Ovary (tissue), 3 donors: ENCODE data around the gene EBF3.

Source experiments
- EP300 ChIP-seq: sonication (generic); formaldehyde crosslinking; IDR thresholded peaks from one replicate; pipeline ENCODE4 v1.6.1; 2017; ENCODE audit warnings: antibody characterized with exemption
- POLR2A ChIP-seq: fragments of 450-650 bp; IDR thresholded peaks from one replicate; pipeline ENCODE4 v1.6.1; 2017; ENCODE audit warnings: antibody characterized with exemption, mild to moderate bottlenecking, moderate library complexity
- TF ChIP-seq, protein P1 (sequence below), 3 donors: fragments of 450-650 bp in 2 of 3; fragments of 200-600 bp in 1 of 3; IDR thresholded peaks; one replicate each; pipeline versions ENCODE4 v1.5.1 to v1.8.0; 2016 to 2022; ENCODE audit warnings: antibody characterized with exemption in 3 of 3, mild to moderate bottlenecking in 1 of 3
- donor health status: DM: no; HTN: no; CAD: no.

DNA sequence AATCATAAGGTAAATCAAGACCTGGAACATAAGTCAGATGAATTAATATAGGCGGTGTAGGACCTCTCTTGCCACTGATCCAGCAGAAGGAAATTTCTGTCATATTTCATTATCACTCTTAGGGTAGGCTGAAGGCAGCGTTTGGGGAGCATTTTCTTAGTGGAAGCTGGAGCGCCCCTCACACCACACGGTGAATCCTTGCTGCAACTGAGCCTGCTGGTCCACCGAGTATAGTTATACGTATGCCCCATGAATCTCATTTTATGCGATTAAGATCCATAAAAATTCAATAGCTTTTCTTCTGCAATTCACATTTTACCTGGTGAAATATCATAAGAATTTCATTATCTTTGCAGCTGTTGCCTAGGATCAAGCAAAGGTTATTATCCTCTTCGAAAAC lies 19.6 kb downstream of the EBF3 start:
- TF ChIP-seq, protein P1, sequence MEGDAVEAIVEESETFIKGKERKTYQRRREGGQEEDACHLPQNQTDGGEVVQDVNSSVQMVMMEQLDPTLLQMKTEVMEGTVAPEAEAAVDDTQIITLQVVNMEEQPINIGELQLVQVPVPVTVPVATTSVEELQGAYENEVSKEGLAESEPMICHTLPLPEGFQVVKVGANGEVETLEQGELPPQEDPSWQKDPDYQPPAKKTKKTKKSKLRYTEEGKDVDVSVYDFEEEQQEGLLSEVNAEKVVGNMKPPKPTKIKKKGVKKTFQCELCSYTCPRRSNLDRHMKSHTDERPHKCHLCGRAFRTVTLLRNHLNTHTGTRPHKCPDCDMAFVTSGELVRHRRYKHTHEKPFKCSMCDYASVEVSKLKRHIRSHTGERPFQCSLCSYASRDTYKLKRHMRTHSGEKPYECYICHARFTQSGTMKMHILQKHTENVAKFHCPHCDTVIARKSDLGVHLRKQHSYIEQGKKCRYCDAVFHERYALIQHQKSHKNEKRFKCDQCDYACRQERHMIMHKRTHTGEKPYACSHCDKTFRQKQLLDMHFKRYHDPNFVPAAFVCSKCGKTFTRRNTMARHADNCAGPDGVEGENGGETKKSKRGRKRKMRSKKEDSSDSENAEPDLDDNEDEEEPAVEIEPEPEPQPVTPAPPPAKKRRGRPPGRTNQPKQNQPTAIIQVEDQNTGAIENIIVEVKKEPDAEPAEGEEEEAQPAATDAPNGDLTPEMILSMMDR (IDR thresholded peaks at IDR 0.05) = no peak
- TF ChIP-seq POLR2A (no peak), EP300 (no peak)
